Measurements from ENCODE around the gene ARHGAP11A.

ARHGAP11A gene

GRCh38 chr15:32683906-32684584, 68.7 kb downstream of the ARHGAP11A start:
- Histone ChIP-seq H3F3A (ENCODE audit: insufficient read depth, low read length) (no peaks in the 10 kb centered on the region), H3K9ac (ENCODE audit: low read length) (no peak overlapping the region), H3K9me2 (ENCODE audit: low read depth, low read length) (no peaks in the 10 kb centered on the region), H3K4me3 (ENCODE audit: low read depth, low read length, poor library complexity, severe bottlenecking) (no peak overlapping the region), H3K9me3 (ENCODE audit: low read length) (no peaks in the 10 kb centered on the region), H3K27me3 (ENCODE audit: insufficient read depth, low read length) (no peaks in the 10 kb centered on the region), H3K27ac (ENCODE audit: low read depth, low read length, poor library complexity, severe bottlenecking) (no peak overlapping the region), H3K36me3 (ENCODE audit: insufficient read depth, low read length) (no peaks in the 10 kb centered on the region), H3K4me2 (ENCODE audit: low read length) (no peak overlapping the region), H4K20me1 (ENCODE audit: insufficient read depth, low read length) (no peaks in the 10 kb centered on the region), H2AFZ (ENCODE audit: low read length) (no peak overlapping the region), H3K79me2 (ENCODE audit: insufficient read depth, low read length) (no peaks in the 10 kb centered on the region), H3K4me1 (ENCODE audit: insufficient read depth, low read length, severe bottlenecking) (no peaks in the 10 kb centered on the region)
- no peak for TF ChIP-seq EZH2 (IDR thresholded peaks at IDR 0.05; ENCODE audit: borderline replicate concordance, low read length)
- no peak for TF ChIP-seq CTCF (IDR thresholded peaks at IDR 0.05; ENCODE audit: low read length)

- Histone ChIP-seq H3K4me2 (ENCODE audit: low read length) (no peak overlapping the region), H3K79me2 (ENCODE audit: insufficient read depth, low read length) (no peaks in the 10 kb centered on the region), H3K9me3 (ENCODE audit: low read length) (no peaks in the 10 kb centered on the region), H3K4me3 (ENCODE audit: low read depth, low read length, poor library complexity, severe bottlenecking) (no peak overlapping the region), H4K20me1 (ENCODE audit: insufficient read depth, low read length) (no peaks in the 10 kb centered on the region), H3F3A (ENCODE audit: insufficient read depth, low read length) (no peaks in the 10 kb centered on the region), H3K36me3 (ENCODE audit: insufficient read depth, low read length) (no peaks in the 10 kb centered on the region), H3K9me2 (ENCODE audit: low read depth, low read length) (no peaks in the 10 kb centered on the region), H2AFZ (ENCODE audit: low read length) (no peak overlapping the region), H3K27me3 (ENCODE audit: insufficient read depth, low read length) (no peaks in the 10 kb centered on the region), H3K4me1 (ENCODE audit: insufficient read depth, low read length, severe bottlenecking) (no peaks in the 10 kb centered on the region), H3K27ac (ENCODE audit: low read depth, low read length, poor library complexity, severe bottlenecking) (no peak overlapping the region), H3K9ac (ENCODE audit: low read length) (no peak overlapping the region)
- TF ChIP-seq CTCF (IDR thresholded peaks at IDR 0.05; ENCODE audit: low read length) (no peak), EZH2 (IDR thresholded peaks at IDR 0.05; ENCODE audit: borderline replicate concordance, low read length) (no peak)
These were observed 70.3 kb downstream of the ARHGAP11A start for GRCh38 chr15:32685576-32685975.

GRCh38 chr15:32687556-32687955, 72.3 kb downstream of the ARHGAP11A start:
- Histone ChIP-seq H3K4me1 (ENCODE audit: insufficient read depth, low read length, severe bottlenecking) (no peaks in the 10 kb centered on the region), H3K27ac (ENCODE audit: low read depth, low read length, poor library complexity, severe bottlenecking) (no peak overlapping the region), H2AFZ (ENCODE audit: low read length) (no peak overlapping the region), H3K9me2 (ENCODE audit: low read depth, low read length) (no peaks in the 10 kb centered on the region), H3K9ac (ENCODE audit: low read length) (no peak overlapping the region), H3K79me2 (ENCODE audit: insufficient read depth, low read length) (no peaks in the 10 kb centered on the region), H3F3A (ENCODE audit: insufficient read depth, low read length) (no peaks in the 10 kb centered on the region), H3K4me2 (ENCODE audit: low read length) (no peak overlapping the region), H3K4me3 (ENCODE audit: low read depth, low read length, poor library complexity, severe bottlenecking) (no peak overlapping the region), H3K9me3 (ENCODE audit: low read length) (no peaks in the 10 kb centered on the region), H3K36me3 (ENCODE audit: insufficient read depth, low read length) (no peaks in the 10 kb centered on the region), H4K20me1 (ENCODE audit: insufficient read depth, low read length) (no peaks in the 10 kb centered on the region), H3K27me3 (ENCODE audit: insufficient read depth, low read length) (no peaks in the 10 kb centered on the region)
- TF ChIP-seq EZH2 (IDR thresholded peaks at IDR 0.05; ENCODE audit: borderline replicate concordance, low read length) (no peak), CTCF (IDR thresholded peaks at IDR 0.05; ENCODE audit: low read length) (no peak)
